ENCODE data around the gene ZNF362. TPM values are rescaled to one million over a fixed set of nuclear protein-coding genes. Genes with fewer than 3 reads are reported as not detected.
A peak's percentile ranks its signal among the peaks of the same experiment; 100 is the strongest.

Gene ZNF362
- total RNA-seq, 1 experiment from 2014 or later, result 11.1 TPM

DNA sequence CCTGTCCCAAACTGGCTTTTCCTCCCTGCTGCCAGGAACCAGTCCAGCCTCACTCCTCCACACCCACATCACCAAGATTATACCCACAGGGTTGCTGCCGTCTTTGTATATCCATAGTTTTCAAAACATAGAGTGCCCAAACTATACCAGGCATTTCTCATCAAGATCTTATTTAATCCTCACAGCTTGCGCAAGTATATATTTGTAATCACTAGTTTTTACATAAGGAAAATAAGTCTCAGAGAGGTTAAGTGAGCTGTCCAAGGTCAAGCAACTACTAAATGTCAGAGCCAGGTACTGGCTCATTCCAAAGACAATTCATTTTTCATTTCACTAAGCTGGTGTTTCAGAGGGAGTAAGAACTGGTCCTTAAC lies 34.9 kb upstream of the ZNF362 start:
- peak; percentile 37 for ATAC-seq
- RAD21 ChIA-PET (ENCODE audit: low non-redundant PET in 1 of 2, low total read pairs in 2 of 2, uncharacterized antibody in 2 of 2, unreplicated experiment in 2 of 2), result no interaction called here
- Histone ChIP-seq H3K27me3 (ENCODE audit: insufficient read depth, low read length) (no peaks in the 10 kb centered on the region), H4K20me1 (ENCODE audit: insufficient read depth) (no peaks in the 10 kb centered on the region), H2AFZ (ENCODE audit: low read depth, low read length, poor library complexity, severe bottlenecking) (no peak overlapping the region), H3K9me3 (ENCODE audit: control insufficient read depth in 1 of 2, insufficient read depth in 1 of 2, low read depth in 1 of 2, low read length in 2 of 2) (0 out of 4 replicates have a peak, but pooled peaks cover 0 to 3% of the 10 kb centered on the region in 2 experiments), H3K4me1 (ENCODE audit: control insufficient read depth in 1 of 2, insufficient read depth in 2 of 2, low read length in 2 of 2) (peaks cover 30 to 41% of the 10 kb centered on the region in 2 experiments), H3K27ac (ENCODE audit: low read depth, low read length) (peak overlapping the region; percentile 82), H3K4me2 (ENCODE audit: low read length) (peak overlapping the region; percentile 79), H3K4me3 (replicated peaks in 1 of 2; ENCODE audit: low read depth in 1 of 2, low read length in 2 of 2) (peak overlapping the region in 1 of 2 experiments; percentile 42; a peak in 2 of 4 replicates), H3K36me3 (ENCODE audit: control insufficient read depth in 1 of 2, insufficient read depth in 2 of 2, low read length in 2 of 2) (no peaks in the 10 kb centered on the region), H3K9me2 (ENCODE audit: insufficient read depth) (no peaks in the 10 kb centered on the region), H3K9ac (ENCODE audit: low read length) (peak overlapping the region; percentile 49), H3K79me2 (ENCODE audit: insufficient read depth, low read length) (no peaks in the 10 kb centered on the region)
- POLR2A ChIA-PET, result no interaction called here
- CTCF ChIA-PET, result no interaction called here
- no TSS peak for BruUV-seq (replicated peaks)
- DNase-seq (ENCODE audit: low read depth, low spot score), result no peak
- intact Hi-C loops (cut with micrococcal nuclease), result loop anchor here (5.0 kb wide), 1 partner anchor 251 kb away; the partner anchor contains the start of gene ZSCAN20
- TF ChIP-seq POLR2AphosphoS5 (IDR thresholded peaks at IDR 0.05; ENCODE audit: low read depth, low read length), result no peak
- TF ChIP-seq ZNF274 (IDR thresholded peaks at IDR 0.05; ENCODE audit: low read depth, low read length), result no peak
- TF ChIP-seq, protein P1, sequence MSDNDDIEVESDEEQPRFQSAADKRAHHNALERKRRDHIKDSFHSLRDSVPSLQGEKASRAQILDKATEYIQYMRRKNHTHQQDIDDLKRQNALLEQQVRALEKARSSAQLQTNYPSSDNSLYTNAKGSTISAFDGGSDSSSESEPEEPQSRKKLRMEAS (IDR thresholded peaks at IDR 0.05), result no peak
- TF ChIP-seq ELF1 (IDR thresholded peaks at IDR 0.05; ENCODE audit: borderline replicate concordance, low read depth), result no peak
- no peak for TF ChIP-seq FOSL1 (IDR thresholded peaks at IDR 0.05; ENCODE audit: low read depth)
- no peak for TF ChIP-seq JUND (IDR thresholded peaks at IDR 0.05)

DNA sequence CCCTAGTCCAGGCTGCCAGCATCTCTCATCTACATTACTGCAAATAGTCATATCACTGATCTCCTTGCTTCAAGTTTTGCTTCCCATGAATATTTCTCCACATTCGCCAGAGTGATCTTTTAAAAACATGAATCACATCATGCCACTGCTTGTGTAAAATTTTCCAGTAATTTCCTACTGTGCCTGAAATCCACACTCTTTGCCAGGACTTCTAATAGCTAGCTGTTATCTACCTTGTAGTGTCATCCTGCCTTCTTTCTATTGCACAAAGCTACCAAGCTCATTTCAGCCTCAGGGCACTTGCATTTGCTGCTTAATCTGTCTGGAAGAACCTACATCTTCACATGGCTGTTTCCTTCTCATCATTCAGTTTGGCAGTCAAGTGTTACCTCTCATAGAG lies 33.9 kb upstream of the ZNF362 start:
- no TSS peak for BruUV-seq (replicated peaks)
- POLR2A ChIA-PET, result no interaction called here
- H3K36me3 ChIP-seq (ENCODE audit: control insufficient read depth in 1 of 2, insufficient read depth in 2 of 2, low read length in 2 of 2), result no peaks in the 10 kb centered on the region
- no peak overlapping the region for H3K27ac ChIP-seq (ENCODE audit: low read depth, low read length)
- no peak overlapping the region for H3K4me2 ChIP-seq (ENCODE audit: low read length)
- H2AFZ ChIP-seq (ENCODE audit: low read depth, low read length, poor library complexity, severe bottlenecking), result no peak overlapping the region
- CTCF ChIA-PET, result interaction anchor here (0.7 kb wide), 1 partner anchor 73 kb away, joined by 3 read pairs; no protein-coding TSS in a partner anchor
- no peak for ATAC-seq
- no peak for TF ChIP-seq FOSL1 (IDR thresholded peaks at IDR 0.05; ENCODE audit: low read depth)
- TF ChIP-seq CEBPB (IDR thresholded peaks at IDR 0.05; ENCODE audit: low read depth), result no peak
- TF ChIP-seq SP1 (IDR thresholded peaks at IDR 0.05; ENCODE audit: low read depth), result no peak
- TF ChIP-seq CBX3 (IDR thresholded peaks at IDR 0.05; ENCODE audit: low read depth), result no peak
- TF ChIP-seq TCF7L2 (IDR thresholded peaks at IDR 0.05; ENCODE audit: borderline replicate concordance, extremely low read depth, insufficient read depth, insufficient read length), result no peak
- TF ChIP-seq, protein P2, sequence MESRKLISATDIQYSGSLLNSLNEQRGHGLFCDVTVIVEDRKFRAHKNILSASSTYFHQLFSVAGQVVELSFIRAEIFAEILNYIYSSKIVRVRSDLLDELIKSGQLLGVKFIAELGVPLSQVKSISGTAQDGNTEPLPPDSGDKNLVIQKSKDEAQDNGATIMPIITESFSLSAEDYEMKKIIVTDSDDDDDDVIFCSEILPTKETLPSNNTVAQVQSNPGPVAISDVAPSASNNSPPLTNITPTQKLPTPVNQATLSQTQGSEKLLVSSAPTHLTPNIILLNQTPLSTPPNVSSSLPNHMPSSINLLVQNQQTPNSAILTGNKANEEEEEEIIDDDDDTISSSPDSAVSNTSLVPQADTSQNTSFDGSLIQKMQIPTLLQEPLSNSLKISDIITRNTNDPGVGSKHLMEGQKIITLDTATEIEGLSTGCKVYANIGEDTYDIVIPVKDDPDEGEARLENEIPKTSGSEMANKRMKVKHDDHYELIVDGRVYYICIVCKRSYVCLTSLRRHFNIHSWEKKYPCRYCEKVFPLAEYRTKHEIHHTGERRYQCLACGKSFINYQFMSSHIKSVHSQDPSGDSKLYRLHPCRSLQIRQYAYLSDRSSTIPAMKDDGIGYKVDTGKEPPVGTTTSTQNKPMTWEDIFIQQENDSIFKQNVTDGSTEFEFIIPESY (IDR thresholded peaks at IDR 0.05; ENCODE audit: extremely low read depth, insufficient replicate concordance, low read length), result no peak
- TF ChIP-seq, protein P3, sequence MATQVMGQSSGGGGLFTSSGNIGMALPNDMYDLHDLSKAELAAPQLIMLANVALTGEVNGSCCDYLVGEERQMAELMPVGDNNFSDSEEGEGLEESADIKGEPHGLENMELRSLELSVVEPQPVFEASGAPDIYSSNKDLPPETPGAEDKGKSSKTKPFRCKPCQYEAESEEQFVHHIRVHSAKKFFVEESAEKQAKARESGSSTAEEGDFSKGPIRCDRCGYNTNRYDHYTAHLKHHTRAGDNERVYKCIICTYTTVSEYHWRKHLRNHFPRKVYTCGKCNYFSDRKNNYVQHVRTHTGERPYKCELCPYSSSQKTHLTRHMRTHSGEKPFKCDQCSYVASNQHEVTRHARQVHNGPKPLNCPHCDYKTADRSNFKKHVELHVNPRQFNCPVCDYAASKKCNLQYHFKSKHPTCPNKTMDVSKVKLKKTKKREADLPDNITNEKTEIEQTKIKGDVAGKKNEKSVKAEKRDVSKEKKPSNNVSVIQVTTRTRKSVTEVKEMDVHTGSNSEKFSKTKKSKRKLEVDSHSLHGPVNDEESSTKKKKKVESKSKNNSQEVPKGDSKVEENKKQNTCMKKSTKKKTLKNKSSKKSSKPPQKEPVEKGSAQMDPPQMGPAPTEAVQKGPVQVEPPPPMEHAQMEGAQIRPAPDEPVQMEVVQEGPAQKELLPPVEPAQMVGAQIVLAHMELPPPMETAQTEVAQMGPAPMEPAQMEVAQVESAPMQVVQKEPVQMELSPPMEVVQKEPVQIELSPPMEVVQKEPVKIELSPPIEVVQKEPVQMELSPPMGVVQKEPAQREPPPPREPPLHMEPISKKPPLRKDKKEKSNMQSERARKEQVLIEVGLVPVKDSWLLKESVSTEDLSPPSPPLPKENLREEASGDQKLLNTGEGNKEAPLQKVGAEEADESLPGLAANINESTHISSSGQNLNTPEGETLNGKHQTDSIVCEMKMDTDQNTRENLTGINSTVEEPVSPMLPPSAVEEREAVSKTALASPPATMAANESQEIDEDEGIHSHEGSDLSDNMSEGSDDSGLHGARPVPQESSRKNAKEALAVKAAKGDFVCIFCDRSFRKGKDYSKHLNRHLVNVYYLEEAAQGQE (IDR thresholded peaks at IDR 0.05; ENCODE audit: low read depth), result no peak
- TF ChIP-seq EGR1 (IDR thresholded peaks at IDR 0.05; ENCODE audit: low read depth), result no peak
- TF ChIP-seq SRF (IDR thresholded peaks at IDR 0.05; ENCODE audit: low read depth), result no peak
- intact Hi-C loops (cut with micrococcal nuclease), result loop anchor here (5.0 kb wide), 1 partner anchor 250 kb away; the partner anchor contains the start of gene ZSCAN20
- H3K79me2 ChIP-seq (ENCODE audit: insufficient read depth, low read length), result no peaks in the 10 kb centered on the region
- H3K4me1 ChIP-seq (ENCODE audit: control insufficient read depth in 1 of 2, insufficient read depth in 2 of 2, low read length in 2 of 2), result peaks cover 30 to 41% of the 10 kb centered on the region in 2 experiments
- RAD21 ChIA-PET (ENCODE audit: low non-redundant PET in 1 of 2, low total read pairs in 2 of 2, uncharacterized antibody in 2 of 2, unreplicated experiment in 2 of 2), result no interaction called here
- DNase-seq (ENCODE audit: low read depth, low spot score), result no peak
- H3K27me3 ChIP-seq (ENCODE audit: insufficient read depth, low read length), result no peaks in the 10 kb centered on the region
- no peaks in the 10 kb centered on the region for H3K9me2 ChIP-seq (ENCODE audit: insufficient read depth)
- 0 out of 4 replicates have a peak, but pooled peaks cover 0 to 3% of the 10 kb centered on the region in 2 experiments for H3K9me3 ChIP-seq (ENCODE audit: control insufficient read depth in 1 of 2, insufficient read depth in 1 of 2, low read depth in 1 of 2, low read length in 2 of 2)
- H3K4me3 ChIP-seq (replicated peaks in 1 of 2; ENCODE audit: low read depth in 1 of 2, low read length in 2 of 2), result no peak overlapping the region
- H4K20me1 ChIP-seq (ENCODE audit: insufficient read depth), result no peaks in the 10 kb centered on the region
- H3K9ac ChIP-seq (ENCODE audit: low read length), result no peak overlapping the region

Measured in HCT116 (cell line).